ENCODE results near the gene LMCD1. TPM values are rescaled to one million over a fixed set of nuclear protein-coding genes. Genes with fewer than 3 reads are reported as not detected.

Gene LMCD1
- total RNA-seq, 1 donor from 2014 or later: 9.5 TPM

- H3K27ac Mint-ChIP-seq (ENCODE audit: unreplicated experiment): no peak overlapping the region
- no peak for DNase-seq (ENCODE audit: low spot score)
- H3K36me3 Mint-ChIP-seq (ENCODE audit: low read depth, unreplicated experiment): no peaks in the 10 kb centered on the region
- H3K9me3 Mint-ChIP-seq (ENCODE audit: unreplicated experiment): no peaks in the 10 kb centered on the region
- no peak overlapping the region for H3K4me3 Mint-ChIP-seq (ENCODE audit: unreplicated experiment)
- TF ChIP-seq, protein P1, sequence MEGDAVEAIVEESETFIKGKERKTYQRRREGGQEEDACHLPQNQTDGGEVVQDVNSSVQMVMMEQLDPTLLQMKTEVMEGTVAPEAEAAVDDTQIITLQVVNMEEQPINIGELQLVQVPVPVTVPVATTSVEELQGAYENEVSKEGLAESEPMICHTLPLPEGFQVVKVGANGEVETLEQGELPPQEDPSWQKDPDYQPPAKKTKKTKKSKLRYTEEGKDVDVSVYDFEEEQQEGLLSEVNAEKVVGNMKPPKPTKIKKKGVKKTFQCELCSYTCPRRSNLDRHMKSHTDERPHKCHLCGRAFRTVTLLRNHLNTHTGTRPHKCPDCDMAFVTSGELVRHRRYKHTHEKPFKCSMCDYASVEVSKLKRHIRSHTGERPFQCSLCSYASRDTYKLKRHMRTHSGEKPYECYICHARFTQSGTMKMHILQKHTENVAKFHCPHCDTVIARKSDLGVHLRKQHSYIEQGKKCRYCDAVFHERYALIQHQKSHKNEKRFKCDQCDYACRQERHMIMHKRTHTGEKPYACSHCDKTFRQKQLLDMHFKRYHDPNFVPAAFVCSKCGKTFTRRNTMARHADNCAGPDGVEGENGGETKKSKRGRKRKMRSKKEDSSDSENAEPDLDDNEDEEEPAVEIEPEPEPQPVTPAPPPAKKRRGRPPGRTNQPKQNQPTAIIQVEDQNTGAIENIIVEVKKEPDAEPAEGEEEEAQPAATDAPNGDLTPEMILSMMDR (IDR thresholded peaks at IDR 0.05; ENCODE audit: unreplicated experiment): no peak
- peaks cover 3% of the 10 kb centered on the region for H3K4me1 Mint-ChIP-seq (ENCODE audit: unreplicated experiment)
- peaks cover 6% of the 10 kb centered on the region for H3K27me3 Mint-ChIP-seq (ENCODE audit: unreplicated experiment)
Measured at GRCh38 chr3:8604988-8605387, 103.4 kb downstream of the LMCD1 start.

GRCh38 chr3:8606701-8607231, 105.1 kb downstream of the LMCD1 start:
- H3K9me3 Mint-ChIP-seq (ENCODE audit: unreplicated experiment): no peaks in the 10 kb centered on the region
- no peaks in the 10 kb centered on the region for H3K36me3 Mint-ChIP-seq (ENCODE audit: low read depth, unreplicated experiment)
- H3K4me3 Mint-ChIP-seq (ENCODE audit: unreplicated experiment): no peak overlapping the region
- H3K4me1 Mint-ChIP-seq (ENCODE audit: unreplicated experiment): peaks cover 6% of the 10 kb centered on the region
- no peak overlapping the region for H3K27ac Mint-ChIP-seq (ENCODE audit: unreplicated experiment)
- peaks cover 6% of the 10 kb centered on the region for H3K27me3 Mint-ChIP-seq (ENCODE audit: unreplicated experiment)
- no peak for DNase-seq (ENCODE audit: low spot score)
- TF ChIP-seq, protein P1 (IDR thresholded peaks at IDR 0.05; ENCODE audit: unreplicated experiment): no peak

GRCh38 chr3:8607234-8608040, 105.8 kb downstream of the LMCD1 start:
- no peak overlapping the region for H3K27ac Mint-ChIP-seq (ENCODE audit: unreplicated experiment)
- no peaks in the 10 kb centered on the region for H3K9me3 Mint-ChIP-seq (ENCODE audit: unreplicated experiment)
- peaks cover 6% of the 10 kb centered on the region for H3K4me1 Mint-ChIP-seq (ENCODE audit: unreplicated experiment)
- peak; percentile 66 for DNase-seq (ENCODE audit: low spot score)
- TF ChIP-seq, protein P1 (IDR thresholded peaks at IDR 0.05; ENCODE audit: unreplicated experiment): peak; percentile 61
- no peak overlapping the region for H3K4me3 Mint-ChIP-seq (ENCODE audit: unreplicated experiment)
- H3K36me3 Mint-ChIP-seq (ENCODE audit: low read depth, unreplicated experiment): no peaks in the 10 kb centered on the region
- peaks cover 6% of the 10 kb centered on the region for H3K27me3 Mint-ChIP-seq (ENCODE audit: unreplicated experiment)

DNA sequence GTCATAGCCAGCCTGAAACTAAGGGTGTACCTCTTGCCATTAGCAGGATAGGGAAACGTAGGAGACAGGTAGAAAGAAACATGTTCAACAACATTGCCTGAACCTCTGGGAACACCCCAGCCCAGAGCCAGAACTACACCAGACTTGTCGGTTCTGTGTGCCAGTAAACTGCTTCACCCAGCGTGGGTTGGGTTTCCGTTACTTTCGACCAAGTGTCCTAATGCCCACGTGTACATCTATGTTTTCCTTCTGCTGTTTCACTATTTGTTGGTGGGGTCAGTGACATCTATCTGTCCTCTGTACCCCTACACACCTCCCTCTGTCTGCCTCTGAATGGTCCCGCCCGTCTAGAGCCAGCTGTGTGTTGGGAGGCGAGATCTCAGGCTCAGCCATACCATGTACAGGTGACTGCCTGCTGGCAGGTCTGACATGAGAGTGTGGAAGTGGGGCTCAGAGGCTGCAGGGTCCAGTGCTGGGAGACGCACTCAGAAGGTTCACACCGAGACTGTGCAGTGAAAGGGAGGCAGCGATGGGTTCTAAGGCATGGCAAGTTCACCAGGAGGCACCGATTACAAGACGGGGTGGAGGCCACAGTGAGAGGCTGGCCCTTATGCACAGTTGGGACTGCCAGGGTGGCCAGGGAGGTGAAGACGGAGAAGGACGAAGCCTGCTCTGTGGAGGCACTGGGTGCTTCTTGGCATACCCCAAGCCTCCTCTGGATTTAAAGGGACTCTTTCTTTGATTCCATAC, 106.6 kb downstream of the LMCD1 start:
- DNase-seq (ENCODE audit: low spot score): no peak
- no peak overlapping the region for H3K4me3 Mint-ChIP-seq (ENCODE audit: unreplicated experiment)
- H3K27me3 Mint-ChIP-seq (ENCODE audit: unreplicated experiment): peaks cover 6% of the 10 kb centered on the region
- H3K9me3 Mint-ChIP-seq (ENCODE audit: unreplicated experiment): no peaks in the 10 kb centered on the region
- TF ChIP-seq, protein P1 (IDR thresholded peaks at IDR 0.05; ENCODE audit: unreplicated experiment): no peak
- no peak overlapping the region for H3K27ac Mint-ChIP-seq (ENCODE audit: unreplicated experiment)
- no peaks in the 10 kb centered on the region for H3K36me3 Mint-ChIP-seq (ENCODE audit: low read depth, unreplicated experiment)
- peaks cover 6% of the 10 kb centered on the region for H3K4me1 Mint-ChIP-seq (ENCODE audit: unreplicated experiment)

Data from endothelial cell (in vitro differentiated cells).